RKO (cell line): Measurements from ENCODE around the gene EEPD1.

Experiments
- DNase-seq: peaks from one replicate; pipeline ENCODE4 v3.0.0-alpha.2; 2016; ENCODE audit warnings: low spot score

Gene EEPD1

GRCh38 chr7:36154255-36155212, 1.5 kb downstream of the EEPD1 start:
- DNase-seq, result no peak

GRCh38 chr7:36155811-36156361, 2.8 kb downstream of the EEPD1 start:
- no peak for DNase-seq

GRCh38 chr7:36157527-36158320, 4.7 kb downstream of the EEPD1 start:
- peak; percentile 53 for DNase-seq

GRCh38 chr7:36158321-36158605, 5.2 kb downstream of the EEPD1 start:
- no peak for DNase-seq

- no peak for DNase-seq
These were observed 6.6 kb downstream of the EEPD1 start for GRCh38 chr7:36159618-36160017.

- no peak for DNase-seq
These were observed 7.3 kb downstream of the EEPD1 start for GRCh38 chr7:36160313-36160712.

- no peak for DNase-seq
These were observed 8.9 kb downstream of the EEPD1 start for GRCh38 chr7:36161996-36162395.

- DNase-seq, result no peak
These were observed 12.0 kb downstream of the EEPD1 start for GRCh38 chr7:36165059-36165458.

- DNase-seq, result no peak
These were observed 12.7 kb downstream of the EEPD1 start for GRCh38 chr7:36165802-36166201.

- no peak for DNase-seq
These were observed 14.5 kb downstream of the EEPD1 start for GRCh38 chr7:36167403-36168050.

GRCh38 chr7:36171503-36171902, 18.4 kb downstream of the EEPD1 start:
- no peak for DNase-seq

GRCh38 chr7:36175886-36176285, 22.8 kb downstream of the EEPD1 start:
- DNase-seq, result no peak

- no peak for DNase-seq
These were observed 23.6 kb downstream of the EEPD1 start for GRCh38 chr7:36176697-36177096.

GRCh38 chr7:36180121-36180520, 27.1 kb downstream of the EEPD1 start:
- no peak for DNase-seq

- DNase-seq, result no peak
These were observed 28.6 kb downstream of the EEPD1 start for GRCh38 chr7:36181668-36182067.

GRCh38 chr7:36182854-36183604, 30.0 kb downstream of the EEPD1 start:
- DNase-seq, result no peak

GRCh38 chr7:36185092-36185491, 32.0 kb downstream of the EEPD1 start:
- no peak for DNase-seq

GRCh38 chr7:36185756-36186155, 32.7 kb downstream of the EEPD1 start:
- no peak for DNase-seq

GRCh38 chr7:36186359-36187121, 33.5 kb downstream of the EEPD1 start:
- DNase-seq, result no peak

- DNase-seq, result no peak
These were observed 35.2 kb downstream of the EEPD1 start for GRCh38 chr7:36188266-36188665.

GRCh38 chr7:36188906-36189305, 35.9 kb downstream of the EEPD1 start:
- no peak for DNase-seq
